C4-2B (cell line): Measurements from ENCODE around the gene AIFM3.

Source experiments
- H3K27ac ChIP-seq: fragments of 450-650 bp; 2 replicates; pipeline ENCODE4 v1.5.1; 2017
- ZFX ChIP-seq: fragments of 450-650 bp; IDR thresholded peaks from 2 replicates; pipeline ENCODE4 v1.6.1; 2017
- TF ChIP-seq, protein P1 (sequence below): fragments of 450-650 bp; conservative IDR thresholded peaks from 2 replicates; pipeline ENCODE4 v1.5.1; 2017; ENCODE audit warnings: mild to moderate bottlenecking

The AIFM3 gene

DNA sequence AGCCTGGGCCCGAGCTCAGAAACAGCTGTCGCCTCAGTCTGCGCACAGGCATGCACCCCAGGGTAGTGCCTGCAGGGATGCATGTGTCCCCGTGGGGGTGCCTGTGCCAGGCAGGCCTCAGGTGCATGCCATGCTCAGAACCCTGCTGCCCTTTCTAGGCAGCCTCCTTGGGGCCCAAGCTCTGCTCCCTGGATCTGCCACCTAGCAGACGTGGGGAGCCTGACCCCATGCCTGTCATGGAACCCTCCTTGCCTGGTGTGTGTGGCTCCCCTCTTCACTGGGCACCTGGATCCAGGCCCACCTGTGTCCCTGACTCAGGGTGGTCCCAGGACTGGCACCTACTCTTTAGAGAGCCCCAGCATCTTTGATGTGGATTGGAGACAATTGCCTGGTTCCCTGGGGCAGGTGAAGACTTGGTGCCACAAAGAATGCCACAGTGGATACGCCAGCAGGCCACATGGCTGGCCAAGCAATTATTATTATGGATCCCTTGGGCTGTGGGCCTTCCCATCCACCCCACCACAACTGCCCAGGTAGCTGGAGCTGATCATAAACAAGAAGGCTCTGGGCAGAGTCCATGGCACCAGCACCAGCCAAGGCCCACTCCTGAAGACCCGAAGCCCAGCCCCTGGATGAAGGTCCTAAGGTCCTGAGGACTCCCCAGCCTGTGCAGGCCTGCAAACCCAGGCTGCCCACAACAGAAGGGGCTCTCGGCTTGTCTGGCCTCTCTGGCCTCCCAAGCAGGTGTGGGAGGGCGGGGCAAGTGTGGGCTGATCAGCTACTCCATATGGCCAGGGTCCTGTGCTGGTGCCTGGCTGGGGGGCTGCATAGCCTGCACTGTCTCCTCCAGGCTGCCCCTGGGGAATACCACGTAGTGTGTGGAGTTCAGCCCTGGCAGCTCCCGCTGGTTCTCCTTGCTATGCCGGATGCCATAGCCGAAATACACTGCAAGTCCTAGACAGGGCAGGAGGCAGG, 61.5 kb downstream of the AIFM3 start:
- TF ChIP-seq, protein P1, sequence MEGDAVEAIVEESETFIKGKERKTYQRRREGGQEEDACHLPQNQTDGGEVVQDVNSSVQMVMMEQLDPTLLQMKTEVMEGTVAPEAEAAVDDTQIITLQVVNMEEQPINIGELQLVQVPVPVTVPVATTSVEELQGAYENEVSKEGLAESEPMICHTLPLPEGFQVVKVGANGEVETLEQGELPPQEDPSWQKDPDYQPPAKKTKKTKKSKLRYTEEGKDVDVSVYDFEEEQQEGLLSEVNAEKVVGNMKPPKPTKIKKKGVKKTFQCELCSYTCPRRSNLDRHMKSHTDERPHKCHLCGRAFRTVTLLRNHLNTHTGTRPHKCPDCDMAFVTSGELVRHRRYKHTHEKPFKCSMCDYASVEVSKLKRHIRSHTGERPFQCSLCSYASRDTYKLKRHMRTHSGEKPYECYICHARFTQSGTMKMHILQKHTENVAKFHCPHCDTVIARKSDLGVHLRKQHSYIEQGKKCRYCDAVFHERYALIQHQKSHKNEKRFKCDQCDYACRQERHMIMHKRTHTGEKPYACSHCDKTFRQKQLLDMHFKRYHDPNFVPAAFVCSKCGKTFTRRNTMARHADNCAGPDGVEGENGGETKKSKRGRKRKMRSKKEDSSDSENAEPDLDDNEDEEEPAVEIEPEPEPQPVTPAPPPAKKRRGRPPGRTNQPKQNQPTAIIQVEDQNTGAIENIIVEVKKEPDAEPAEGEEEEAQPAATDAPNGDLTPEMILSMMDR: no peak
- no peak for TF ChIP-seq ZFX
- H3K27ac ChIP-seq: no peak overlapping the region

DNA sequence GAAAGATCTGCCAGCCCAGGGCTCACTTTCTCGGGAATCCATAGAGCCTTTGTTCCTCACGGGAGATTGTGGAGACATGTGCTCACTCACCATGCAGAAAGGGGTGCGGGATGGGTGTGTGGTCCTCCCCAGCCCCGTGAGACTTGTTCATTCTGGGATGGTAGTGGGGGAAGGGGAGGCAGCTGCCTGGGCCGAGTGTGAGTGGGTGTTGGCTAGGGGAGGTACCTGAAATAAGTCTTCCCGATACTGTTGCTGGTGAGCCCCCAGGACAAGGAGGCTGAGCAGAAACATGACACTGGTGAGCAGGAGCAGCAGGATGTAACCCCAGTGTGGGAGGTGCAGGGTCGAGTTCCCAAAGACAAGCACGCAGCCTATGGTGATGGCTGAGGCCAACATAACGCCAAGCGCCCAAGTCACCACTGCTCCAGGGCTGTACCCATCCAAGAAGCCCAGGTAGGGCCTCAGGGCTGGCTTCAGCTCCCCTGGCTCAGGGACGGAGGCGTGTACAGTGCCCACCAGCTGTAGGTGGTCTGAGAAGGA, 62.5 kb downstream of the AIFM3 start:
- no peak overlapping the region for H3K27ac ChIP-seq

DNA sequence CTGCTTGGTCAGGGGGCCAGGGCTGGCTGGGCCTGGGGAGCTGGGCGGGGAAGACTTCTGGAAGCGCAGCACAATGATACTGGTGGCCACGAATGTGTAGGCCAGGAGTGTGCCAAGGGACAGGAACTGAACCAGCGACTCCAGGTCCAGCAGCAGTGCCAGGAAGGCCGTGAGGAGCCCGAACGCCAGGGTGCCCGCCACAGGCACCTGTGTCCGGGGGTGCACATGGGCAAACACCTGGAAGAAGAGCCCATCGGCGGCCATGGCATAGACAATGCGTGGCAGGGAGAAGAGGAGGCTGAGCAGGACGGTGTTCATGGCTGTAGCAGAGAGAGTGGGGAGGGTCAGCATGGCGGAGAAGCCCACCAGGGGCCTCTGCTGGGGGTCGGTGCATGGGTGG, 63.0 kb downstream of the AIFM3 start:
- H3K27ac ChIP-seq: no peak overlapping the region
- no peak for TF ChIP-seq ZFX
- TF ChIP-seq, protein P1: no peak

More for the DNA sequence above, 62.5 kb downstream of the AIFM3 start:
- TF ChIP-seq ZFX: no peak
- TF ChIP-seq, protein P1: no peak
